ENCODE measurements around the gene CHTF18. TPM values are rescaled to one million over a fixed set of nuclear protein-coding genes. Genes with fewer than 3 reads are reported as not detected.

Gene CHTF18
- total and polyA plus RNA-seq, 2 donors (not counting 3 experiments of a cell fraction or from before 2014, with no cell fraction given): 33.0 to 69.5 TPM

DNA sequence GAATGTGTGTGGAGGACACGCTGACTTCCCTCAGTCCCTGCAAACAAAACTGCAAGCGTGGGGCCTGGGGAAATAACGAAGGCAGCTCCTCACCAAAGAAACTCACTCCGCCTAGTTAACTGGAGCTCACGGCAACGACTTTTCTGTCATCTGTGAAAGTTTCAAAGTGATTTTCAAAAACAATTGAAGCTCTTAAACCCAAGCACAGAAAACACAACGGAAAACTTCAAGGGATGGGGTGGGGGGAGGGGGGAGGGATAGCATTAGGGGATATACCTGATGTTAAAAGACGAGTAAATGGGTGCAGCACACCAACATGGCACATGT lies 15.3 kb downstream of the CHTF18 start:
- TF ChIP-seq POLR2AphosphoS5 (IDR thresholded peaks at IDR 0.05; ENCODE audit: insufficient read depth, low read depth, low read length): no peak
- TF ChIP-seq, protein P1, sequence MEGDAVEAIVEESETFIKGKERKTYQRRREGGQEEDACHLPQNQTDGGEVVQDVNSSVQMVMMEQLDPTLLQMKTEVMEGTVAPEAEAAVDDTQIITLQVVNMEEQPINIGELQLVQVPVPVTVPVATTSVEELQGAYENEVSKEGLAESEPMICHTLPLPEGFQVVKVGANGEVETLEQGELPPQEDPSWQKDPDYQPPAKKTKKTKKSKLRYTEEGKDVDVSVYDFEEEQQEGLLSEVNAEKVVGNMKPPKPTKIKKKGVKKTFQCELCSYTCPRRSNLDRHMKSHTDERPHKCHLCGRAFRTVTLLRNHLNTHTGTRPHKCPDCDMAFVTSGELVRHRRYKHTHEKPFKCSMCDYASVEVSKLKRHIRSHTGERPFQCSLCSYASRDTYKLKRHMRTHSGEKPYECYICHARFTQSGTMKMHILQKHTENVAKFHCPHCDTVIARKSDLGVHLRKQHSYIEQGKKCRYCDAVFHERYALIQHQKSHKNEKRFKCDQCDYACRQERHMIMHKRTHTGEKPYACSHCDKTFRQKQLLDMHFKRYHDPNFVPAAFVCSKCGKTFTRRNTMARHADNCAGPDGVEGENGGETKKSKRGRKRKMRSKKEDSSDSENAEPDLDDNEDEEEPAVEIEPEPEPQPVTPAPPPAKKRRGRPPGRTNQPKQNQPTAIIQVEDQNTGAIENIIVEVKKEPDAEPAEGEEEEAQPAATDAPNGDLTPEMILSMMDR (IDR thresholded peaks at IDR 0.05; ENCODE audit: extremely low read depth in 1 of 2, insufficient read depth in 1 of 2, low read depth in 1 of 2, low read length in 2 of 2): no peak
- TF ChIP-seq MYC (IDR thresholded peaks at IDR 0.05; ENCODE audit: low read depth, low read length): no peak
- TF ChIP-seq GATA2 (IDR thresholded peaks at IDR 0.05; ENCODE audit: insufficient read depth, insufficient read length, low read depth, low read length): no peak
- Histone ChIP-seq H3K27ac (ENCODE audit: insufficient read depth, low read depth, low read length) (no peak overlapping the region), H3K9me3 (replicated peaks; ENCODE audit: control insufficient read depth, insufficient read depth, low read length) (no peaks in the 10 kb centered on the region), H4K20me1 (replicated peaks; ENCODE audit: control insufficient read depth, extremely low read depth, insufficient read depth, low read length) (no peaks in the 10 kb centered on the region), H2AFZ (ENCODE audit: low read depth, low read length) (no peak overlapping the region), H3K9me1 (replicated peaks; ENCODE audit: control insufficient read depth, extremely low read depth, insufficient read depth, low read length) (no peaks in the 10 kb centered on the region), H3K4me3 (replicated peaks in 1 of 3; ENCODE audit: insufficient read depth in 1 of 3, low read depth in 1 of 3, low read length in 3 of 3) (no peak overlapping the region), H3K79me2 (ENCODE audit: control insufficient read depth, insufficient read depth, low read length) (peaks cover 2% of the 10 kb centered on the region), H3K4me2 (ENCODE audit: insufficient read depth, low read length) (no peak overlapping the region), H3K36me3 (ENCODE audit: control insufficient read depth in 2 of 2, extremely low read depth in 1 of 2, insufficient read depth in 2 of 2, low read length in 2 of 2) (no peaks in the 10 kb centered on the region), H3K27me3 (ENCODE audit: control insufficient read depth in 2 of 2, insufficient read depth in 2 of 2, low read length in 2 of 2) (peaks cover 11 to 18% of the 10 kb centered on the region in 2 experiments), H3K4me1 (ENCODE audit: control insufficient read depth, extremely low read depth, insufficient read depth, low read length) (peaks cover 2% of the 10 kb centered on the region), H3K9ac (replicated peaks; ENCODE audit: extremely low read depth, insufficient read depth, low read length) (no peak overlapping the region)
- POLR2A ChIA-PET: no interaction called here
- intact Hi-C loops (cut with micrococcal nuclease): no loop called here
- DNase-seq (ENCODE audit: low read depth, low spot score) (no peak), FAIRE-seq (no peak)
- BruUV-seq (replicated peaks): no TSS peak
- dilution Hi-C loops (cut with MboI; ENCODE audit: extremely low pct_ligation_motif_present, low sequenced_read_pairs): no loop called here
- CTCF ChIA-PET: interaction anchor here (0.8 to 1.1 kb wide), 2 partner anchors 253 to 300 kb away, joined by 3 to 4 read pairs; no protein-coding TSS in a partner anchor

Measured in endothelial cell of umbilical vein (primary cell).